GM12874 (cell line): Measurements from ENCODE around the gene TCL1A.

Experiments used
- CTCF ChIP-seq: IDR thresholded peaks from 2 replicates; pipeline ENCODE4 v1.5.1; 2011; ENCODE audit warnings: low read depth, mild to moderate bottlenecking, control low read depth, low read length, moderate library complexity; ENCODE audit not compliant: insufficient read depth

TCL1A gene

GRCh38 chr14:95722525-95723190, 8.7 kb upstream of the TCL1A start:
- no peak for TF ChIP-seq CTCF

GRCh38 chr14:95712398-95712797, 1.5 kb downstream of the TCL1A start:
- TF ChIP-seq CTCF: no peak

- TF ChIP-seq CTCF: no peak
Measured at GRCh38 chr14:95711476-95712176, 2.3 kb downstream of the TCL1A start.

- no peak for TF ChIP-seq CTCF
Measured at GRCh38 chr14:95710106-95710505, 3.8 kb downstream of the TCL1A start.

GRCh38 chr14:95707327-95707726, 6.6 kb downstream of the TCL1A start:
- TF ChIP-seq CTCF: no peak

- no peak for TF ChIP-seq CTCF
Measured at GRCh38 chr14:95705518-95705917, 8.4 kb downstream of the TCL1A start.

GRCh38 chr14:95703805-95704204, 10.1 kb downstream of the TCL1A start:
- TF ChIP-seq CTCF: no peak
